ENCODE results near the gene KCNJ18.
"Not testable (repeated sequence)": the region's sequence is repeated elsewhere in the genome, so short reads cannot be mapped to it uniquely, and the experiment has no call there.

KCNJ18 gene

GRCh38 chr17:21685061-21685795 is 7.1 kb upstream of the KCNJ18 start:
- not testable (repeated sequence) for DNase-seq (ENCODE audit: low read depth)

GRCh38 chr17:21686165-21687015 is 5.9 kb upstream of the KCNJ18 start:
- DNase-seq (ENCODE audit: low read depth): no peak

GRCh38 chr17:21687136-21687953 is 5.0 kb upstream of the KCNJ18 start:
- DNase-seq (ENCODE audit: low read depth): no peak

GRCh38 chr17:21688293-21688949 is 3.9 kb upstream of the KCNJ18 start:
- DNase-seq (ENCODE audit: low read depth): no peak

GRCh38 chr17:21689604-21690003 is 2.7 kb upstream of the KCNJ18 start:
- peak; percentile 88 for DNase-seq (ENCODE audit: low read depth)

GRCh38 chr17:21690811-21691210 is 1.5 kb upstream of the KCNJ18 start:
- DNase-seq (ENCODE audit: low read depth): not testable (repeated sequence)

GRCh38 chr17:21691481-21691880 is 842 bp upstream of the KCNJ18 start:
- DNase-seq (ENCODE audit: low read depth): not testable (repeated sequence)

- DNase-seq (ENCODE audit: low read depth): not testable (repeated sequence)
These were observed 362 bp downstream of the KCNJ18 start for GRCh38 chr17:21692704-21693065.

- not testable (repeated sequence) for DNase-seq (ENCODE audit: low read depth)
These were observed 1.1 kb downstream of the KCNJ18 start for GRCh38 chr17:21693391-21693796.

- DNase-seq (ENCODE audit: low read depth): not testable (repeated sequence)
These were observed 1.6 kb downstream of the KCNJ18 start for GRCh38 chr17:21693937-21694336.

- DNase-seq (ENCODE audit: low read depth): not testable (repeated sequence)
These were observed 3.9 kb downstream of the KCNJ18 start for GRCh38 chr17:21696227-21696626.

GRCh38 chr17:21696842-21697507 is 4.7 kb downstream of the KCNJ18 start:
- DNase-seq (ENCODE audit: low read depth): not testable (repeated sequence)

- DNase-seq (ENCODE audit: low read depth): not testable (repeated sequence)
These were observed 5.2 kb downstream of the KCNJ18 start for GRCh38 chr17:21697508-21697860.

GRCh38 chr17:21698437-21699075 is 6.2 kb downstream of the KCNJ18 start:
- not testable (repeated sequence) for DNase-seq (ENCODE audit: low read depth)

GRCh38 chr17:21699124-21699523 is 6.8 kb downstream of the KCNJ18 start:
- not testable (repeated sequence) for DNase-seq (ENCODE audit: low read depth)

- not testable (repeated sequence) for DNase-seq (ENCODE audit: low read depth)
These were observed 7.4 kb downstream of the KCNJ18 start for GRCh38 chr17:21699573-21700236.

GRCh38 chr17:21701090-21701489 is 8.8 kb downstream of the KCNJ18 start:
- not testable (repeated sequence) for DNase-seq (ENCODE audit: low read depth)

- DNase-seq (ENCODE audit: low read depth): not testable (repeated sequence)
These were observed 9.7 kb downstream of the KCNJ18 start for GRCh38 chr17:21702029-21702428.

- not testable (repeated sequence) for DNase-seq (ENCODE audit: low read depth)
These were observed 10.2 kb downstream of the KCNJ18 start for GRCh38 chr17:21702521-21702920.

Data from GM04503 (cell line).